GM12801 (cell line): ENCODE data around the gene MGMT.

Experiments used
- TF ChIP-seq, protein P1 (sequence below): IDR thresholded peaks from one replicate; pipeline ENCODE4 v1.5.1; 2011; ENCODE audit warnings: control low read depth; ENCODE audit not compliant: insufficient read length; ENCODE audit errors: extremely low read depth

Gene MGMT

DNA sequence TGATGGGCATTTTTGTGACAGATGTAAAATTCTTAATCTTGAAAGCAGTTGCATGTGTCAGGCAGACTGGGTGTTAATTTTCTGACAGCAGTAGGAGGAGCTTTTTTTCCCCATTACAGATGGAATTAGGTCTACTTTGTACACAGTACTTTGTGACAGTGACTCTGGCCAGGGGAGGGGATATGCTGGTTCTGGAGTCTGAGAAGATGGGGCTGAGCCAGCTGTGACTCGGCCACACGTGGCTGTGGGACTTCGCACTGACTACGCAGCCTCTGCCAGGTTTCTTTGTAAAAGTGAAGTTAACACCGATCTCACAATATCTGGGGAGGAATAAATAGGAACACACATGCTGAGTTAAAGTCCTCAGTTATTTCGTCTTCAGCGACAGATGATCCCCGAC, 95.4 kb downstream of the MGMT start:
- TF ChIP-seq, protein P1, sequence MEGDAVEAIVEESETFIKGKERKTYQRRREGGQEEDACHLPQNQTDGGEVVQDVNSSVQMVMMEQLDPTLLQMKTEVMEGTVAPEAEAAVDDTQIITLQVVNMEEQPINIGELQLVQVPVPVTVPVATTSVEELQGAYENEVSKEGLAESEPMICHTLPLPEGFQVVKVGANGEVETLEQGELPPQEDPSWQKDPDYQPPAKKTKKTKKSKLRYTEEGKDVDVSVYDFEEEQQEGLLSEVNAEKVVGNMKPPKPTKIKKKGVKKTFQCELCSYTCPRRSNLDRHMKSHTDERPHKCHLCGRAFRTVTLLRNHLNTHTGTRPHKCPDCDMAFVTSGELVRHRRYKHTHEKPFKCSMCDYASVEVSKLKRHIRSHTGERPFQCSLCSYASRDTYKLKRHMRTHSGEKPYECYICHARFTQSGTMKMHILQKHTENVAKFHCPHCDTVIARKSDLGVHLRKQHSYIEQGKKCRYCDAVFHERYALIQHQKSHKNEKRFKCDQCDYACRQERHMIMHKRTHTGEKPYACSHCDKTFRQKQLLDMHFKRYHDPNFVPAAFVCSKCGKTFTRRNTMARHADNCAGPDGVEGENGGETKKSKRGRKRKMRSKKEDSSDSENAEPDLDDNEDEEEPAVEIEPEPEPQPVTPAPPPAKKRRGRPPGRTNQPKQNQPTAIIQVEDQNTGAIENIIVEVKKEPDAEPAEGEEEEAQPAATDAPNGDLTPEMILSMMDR, result no peak

DNA sequence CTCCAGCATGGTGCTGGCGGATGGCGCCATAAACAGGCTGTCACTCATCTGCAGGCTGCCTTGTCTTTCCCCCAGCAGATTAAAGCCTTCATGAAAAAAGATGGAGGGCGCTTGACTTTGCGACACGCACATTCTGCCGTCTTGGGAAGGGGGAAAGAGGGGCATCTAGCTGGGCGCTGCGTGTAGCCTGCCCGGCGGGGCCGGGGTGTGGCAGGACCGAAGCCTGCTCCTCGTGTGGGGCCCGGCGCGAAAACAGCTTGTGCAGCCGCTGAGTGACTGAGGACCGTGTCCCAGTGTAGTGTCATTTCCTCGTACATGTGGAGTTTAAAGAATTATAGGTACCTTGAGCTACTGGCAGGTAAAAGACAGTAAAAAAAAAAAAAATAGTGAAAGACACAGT, 97.9 kb downstream of the MGMT start:
- TF ChIP-seq, protein P1, result no peak

DNA sequence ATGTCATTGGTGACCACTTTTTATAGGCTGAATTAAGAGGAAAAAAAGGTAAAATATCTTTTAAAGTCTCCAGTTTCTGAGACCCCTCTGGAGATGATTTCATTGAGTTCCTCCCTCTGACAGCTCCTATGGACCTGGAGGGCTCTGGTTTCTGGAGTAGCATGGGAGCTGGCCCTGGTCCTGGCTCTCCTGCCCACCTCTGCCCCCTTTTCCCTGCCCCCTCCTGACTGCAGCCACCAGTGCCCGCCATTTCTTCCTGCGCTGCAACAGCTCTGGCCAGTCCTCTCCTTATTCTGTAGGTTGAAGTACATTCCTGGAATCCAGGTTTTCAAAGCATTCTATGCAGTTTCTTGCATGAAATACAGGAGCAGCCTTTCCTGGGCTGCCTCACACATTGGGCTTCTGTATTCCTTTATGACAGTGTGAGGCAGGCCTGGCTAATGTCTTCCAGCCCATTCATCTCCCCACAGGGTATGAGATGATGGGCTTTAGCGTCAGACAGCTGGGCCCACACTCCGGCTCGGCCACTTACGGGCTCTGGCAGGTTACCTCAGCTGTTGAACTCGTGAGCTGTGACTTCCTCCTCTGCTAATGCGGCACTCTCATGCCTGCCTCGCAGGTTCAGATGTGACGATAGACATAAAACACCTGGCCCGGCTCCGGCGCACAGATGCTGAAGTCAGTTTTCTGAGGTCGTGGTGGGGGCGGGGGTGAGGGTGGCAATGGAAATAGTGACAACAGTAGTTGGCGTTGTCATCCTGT, 101.7 kb downstream of the MGMT start:
- TF ChIP-seq, protein P1, result no peak

DNA sequence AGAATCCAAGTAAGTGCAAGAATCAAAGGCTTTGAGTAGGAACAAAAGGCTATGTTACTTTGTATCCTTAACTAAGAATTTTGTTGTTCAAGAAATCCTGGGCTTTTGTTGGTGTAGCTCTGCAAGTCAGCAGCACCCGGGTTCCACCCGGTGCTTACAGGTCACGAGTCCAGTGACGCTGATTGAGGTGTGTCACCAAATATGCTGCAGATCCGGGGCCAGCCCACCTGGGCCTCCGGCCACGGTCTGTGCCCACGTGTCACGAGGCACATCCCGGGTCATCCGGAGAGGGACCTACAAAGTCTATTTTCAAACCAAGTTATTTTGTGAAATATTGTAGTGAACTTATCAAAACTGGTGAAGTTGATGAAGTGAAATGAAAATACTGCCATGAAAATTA, 103.1 kb downstream of the MGMT start:
- TF ChIP-seq, protein P1, result no peak

DNA sequence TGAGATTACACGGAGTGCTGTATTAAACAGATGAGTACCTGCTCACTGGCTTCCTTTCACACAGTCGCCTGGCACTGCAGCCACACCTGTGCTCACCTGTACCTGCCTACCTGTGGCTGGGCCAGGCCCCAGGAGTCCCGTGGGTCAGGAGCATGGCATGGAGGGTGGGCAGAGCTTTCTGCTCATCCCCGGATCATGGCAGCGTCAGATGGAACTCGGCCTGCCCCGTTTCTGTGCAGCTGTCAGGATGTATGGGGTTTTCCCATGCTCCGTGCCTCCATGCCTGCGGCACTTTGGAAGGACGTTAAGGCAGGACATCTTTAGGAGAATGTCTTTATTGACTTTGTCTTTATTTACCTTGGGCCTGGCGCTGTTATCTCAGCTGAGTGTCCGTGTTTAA, 112.2 kb downstream of the MGMT start:
- TF ChIP-seq, protein P1, result no peak

DNA sequence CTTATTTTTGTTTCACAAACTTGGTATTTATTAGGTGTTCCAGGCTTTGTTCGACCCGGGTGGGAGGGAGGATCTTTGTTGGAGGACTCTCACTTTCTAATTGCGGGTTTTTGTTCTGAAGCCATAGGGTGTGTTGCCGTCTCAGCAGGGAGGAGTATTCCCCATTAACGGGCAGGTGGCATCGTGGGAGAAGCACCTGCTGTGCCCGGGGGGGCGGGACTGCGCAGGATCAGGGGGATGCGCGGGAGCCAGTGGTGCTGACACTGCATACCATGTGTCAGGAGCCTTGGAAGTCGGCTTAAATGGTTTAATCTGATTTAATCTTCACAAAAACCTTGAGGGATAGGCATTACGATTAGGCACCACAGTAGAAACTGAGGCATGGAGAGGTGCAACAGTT, 113.0 kb downstream of the MGMT start:
- TF ChIP-seq, protein P1, result no peak

DNA sequence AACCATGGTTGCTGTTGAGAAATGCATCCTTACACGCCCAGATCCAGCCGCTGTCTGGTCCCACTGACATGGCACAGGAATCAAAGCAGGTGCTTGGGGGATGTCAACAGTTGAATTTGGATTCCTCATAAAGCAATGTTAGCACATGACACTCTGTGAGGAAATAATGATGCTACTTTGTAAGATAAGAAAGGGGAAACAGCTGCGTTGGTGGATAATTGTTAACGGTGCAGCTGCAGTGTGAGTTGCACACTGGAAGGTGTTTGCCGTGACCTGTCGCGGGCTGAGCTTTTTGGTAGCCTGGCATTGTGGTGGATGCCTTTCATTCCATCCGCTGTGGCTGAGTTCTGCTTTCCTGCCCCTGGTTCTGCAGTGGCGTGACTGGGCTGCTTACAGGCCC, 113.9 kb downstream of the MGMT start:
- TF ChIP-seq, protein P1, result no peak
